Measurements from ENCODE around the gene SETBP1.

Gene SETBP1

DNA sequence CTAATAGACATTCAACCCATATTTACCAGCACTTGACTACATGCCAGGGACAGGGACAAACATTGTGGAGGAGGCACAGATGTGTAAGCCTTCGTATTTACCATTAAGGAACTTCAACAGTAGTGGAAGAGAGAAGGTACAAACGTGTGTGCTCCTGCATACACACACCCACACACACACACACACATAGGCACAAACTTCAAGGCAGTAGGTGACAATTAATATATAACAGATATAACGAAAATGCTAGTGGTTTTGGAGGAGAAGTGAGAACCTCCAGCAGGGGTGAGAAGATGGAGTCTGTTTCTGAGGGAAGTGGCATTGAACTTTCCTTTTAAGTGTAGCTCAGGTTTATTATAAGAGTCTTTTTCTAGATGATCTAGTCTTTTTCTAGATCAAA, 231.1 kb downstream of the SETBP1 start:
- Histone ChIP-seq H3K27ac (0 out of 2 replicates have a peak overlapping the region, but pooled peaks have one; percentile 16), H3K9me3 (no peaks in the 10 kb centered on the region), H3K27me3 (no peaks in the 10 kb centered on the region), H3K36me3 (no peaks in the 10 kb centered on the region), H3K9ac (no peak overlapping the region), H3K4me2 (peak overlapping the region; percentile 79), H4K20me1 (no peaks in the 10 kb centered on the region), H3K4me3 (no peak overlapping the region), H3K4me1 (peaks cover 68% of the 10 kb centered on the region)
- TF ChIP-seq Cebpa-rat (IDR thresholded peaks at IDR 0.05): no peak

DNA sequence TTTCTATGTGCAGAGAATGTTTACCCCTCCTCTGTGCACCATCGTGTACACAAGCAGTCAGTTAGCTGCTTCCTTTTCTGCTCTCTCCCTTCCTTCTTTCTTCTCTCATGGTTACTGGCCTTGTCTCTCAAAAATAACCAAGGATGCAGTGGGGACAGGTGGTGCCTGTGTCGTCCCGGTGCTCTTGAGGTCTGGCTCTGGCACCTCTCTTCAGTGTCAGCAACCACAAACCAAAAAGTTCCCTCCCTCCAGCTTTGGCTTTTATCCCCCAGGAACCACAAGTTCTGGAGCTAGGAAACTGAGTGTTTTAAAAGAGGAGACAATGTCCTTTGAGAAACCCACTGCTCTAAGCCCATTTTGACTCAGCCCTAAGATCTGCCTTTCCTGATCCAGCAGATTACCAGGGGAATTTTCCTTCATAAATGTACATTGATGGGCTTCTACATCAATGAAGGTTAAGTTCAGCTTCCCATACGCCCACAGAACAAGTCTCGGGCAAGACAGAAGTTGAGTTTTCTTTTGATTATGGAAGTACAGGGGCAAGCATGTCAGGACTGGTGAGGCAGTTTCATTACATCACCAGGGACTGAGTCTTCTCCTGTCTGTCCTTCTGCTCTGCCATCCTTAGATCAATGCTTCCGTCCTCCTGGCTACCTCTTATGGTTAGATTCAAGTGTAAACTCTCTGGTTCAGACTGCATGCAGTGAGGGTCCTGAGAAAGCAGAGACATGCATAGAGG, 232.2 kb downstream of the SETBP1 start:
- H3K9ac ChIP-seq: peak overlapping the region; percentile 48; the same call in 1 of the 2 replicates
- H3K4me3 ChIP-seq: no peak overlapping the region
- H3K27ac ChIP-seq: peak overlapping the region; percentile 61
- TF ChIP-seq Cebpa-rat (IDR thresholded peaks at IDR 0.05): no peak
- H3K36me3 ChIP-seq: no peaks in the 10 kb centered on the region
- H3K9me3 ChIP-seq: no peaks in the 10 kb centered on the region
- peaks cover 79% of the 10 kb centered on the region for H3K4me1 ChIP-seq
- peak overlapping the region; percentile 79 for H3K4me2 ChIP-seq
- no peaks in the 10 kb centered on the region for H4K20me1 ChIP-seq
- no peaks in the 10 kb centered on the region for H3K27me3 ChIP-seq

GRCh38 chr18:44914028-44914427, 233.3 kb downstream of the SETBP1 start:
- H3K27me3 ChIP-seq: no peaks in the 10 kb centered on the region
- peak overlapping the region; percentile 79; the same call in 1 of the 2 replicates for H3K4me2 ChIP-seq
- no peak for TF ChIP-seq Cebpa-rat (IDR thresholded peaks at IDR 0.05)
- peaks cover 77% of the 10 kb centered on the region for H3K4me1 ChIP-seq
- H3K9me3 ChIP-seq: 0 out of 2 replicates have a peak, but pooled peaks cover 1% of the 10 kb centered on the region
- no peak overlapping the region for H3K9ac ChIP-seq
- H3K27ac ChIP-seq: 0 out of 2 replicates have a peak overlapping the region, but pooled peaks have one; percentile 61
- H3K4me3 ChIP-seq: no peak overlapping the region
- no peaks in the 10 kb centered on the region for H4K20me1 ChIP-seq
- H3K36me3 ChIP-seq: no peaks in the 10 kb centered on the region

GRCh38 chr18:44915213-44915612, 234.5 kb downstream of the SETBP1 start:
- Histone ChIP-seq H4K20me1 (no peaks in the 10 kb centered on the region), H3K4me2 (no peak overlapping the region), H3K9me3 (0 out of 2 replicates have a peak, but pooled peaks cover 4% of the 10 kb centered on the region), H3K27ac (no peak overlapping the region), H3K4me1 (peaks cover 72% of the 10 kb centered on the region), H3K9ac (no peak overlapping the region), H3K27me3 (no peaks in the 10 kb centered on the region), H3K36me3 (no peaks in the 10 kb centered on the region), H3K4me3 (no peak overlapping the region)
- no peak for TF ChIP-seq Cebpa-rat (IDR thresholded peaks at IDR 0.05)

DNA sequence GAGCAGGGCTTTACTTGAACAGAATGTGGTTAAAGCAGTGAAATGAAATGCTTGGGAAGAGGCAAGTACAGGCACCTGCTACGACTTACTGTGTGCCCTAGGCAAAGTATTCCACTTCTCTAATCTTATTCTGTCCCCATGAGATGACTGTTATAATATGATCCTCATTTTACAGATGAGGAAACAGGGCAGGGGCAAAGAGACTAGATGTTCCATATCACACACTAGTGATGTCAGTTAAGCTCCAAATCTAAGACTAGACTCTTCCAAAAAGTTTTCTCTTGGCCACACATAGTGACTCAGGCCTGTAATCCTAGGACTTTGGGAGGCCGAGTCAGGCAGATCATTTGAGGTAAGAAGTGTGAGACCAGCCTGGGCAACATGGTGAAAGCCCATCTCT, 235.0 kb downstream of the SETBP1 start:
- no peak for TF ChIP-seq Cebpa-rat (IDR thresholded peaks at IDR 0.05)

GRCh38 chr18:44916429-44917207, 235.9 kb downstream of the SETBP1 start:
- no peak overlapping the region for H3K9ac ChIP-seq
- no peak overlapping the region for H3K4me3 ChIP-seq
- no peaks in the 10 kb centered on the region for H4K20me1 ChIP-seq
- peaks cover 14% of the 10 kb centered on the region; the same call in 1 of the 2 replicates for H3K9me3 ChIP-seq
- no peak overlapping the region for H3K27ac ChIP-seq
- H3K4me1 ChIP-seq: peaks cover 72% of the 10 kb centered on the region
- H3K36me3 ChIP-seq: no peaks in the 10 kb centered on the region
- no peaks in the 10 kb centered on the region for H3K27me3 ChIP-seq
- TF ChIP-seq Cebpa-rat (IDR thresholded peaks at IDR 0.05): no peak
- H3K4me2 ChIP-seq: 0 out of 2 replicates have a peak overlapping the region, but pooled peaks have one; percentile 16

More for the DNA sequence above, 235.0 kb downstream of the SETBP1 start:
- Histone ChIP-seq H3K4me1 (peaks cover 72% of the 10 kb centered on the region), H3K36me3 (no peaks in the 10 kb centered on the region), H4K20me1 (no peaks in the 10 kb centered on the region), H3K4me3 (no peak overlapping the region), H3K9me3 (peaks cover 6% of the 10 kb centered on the region; the same call in 1 of the 2 replicates), H3K4me2 (no peak overlapping the region), H3K27ac (no peak overlapping the region), H3K27me3 (no peaks in the 10 kb centered on the region), H3K9ac (no peak overlapping the region)

DNA sequence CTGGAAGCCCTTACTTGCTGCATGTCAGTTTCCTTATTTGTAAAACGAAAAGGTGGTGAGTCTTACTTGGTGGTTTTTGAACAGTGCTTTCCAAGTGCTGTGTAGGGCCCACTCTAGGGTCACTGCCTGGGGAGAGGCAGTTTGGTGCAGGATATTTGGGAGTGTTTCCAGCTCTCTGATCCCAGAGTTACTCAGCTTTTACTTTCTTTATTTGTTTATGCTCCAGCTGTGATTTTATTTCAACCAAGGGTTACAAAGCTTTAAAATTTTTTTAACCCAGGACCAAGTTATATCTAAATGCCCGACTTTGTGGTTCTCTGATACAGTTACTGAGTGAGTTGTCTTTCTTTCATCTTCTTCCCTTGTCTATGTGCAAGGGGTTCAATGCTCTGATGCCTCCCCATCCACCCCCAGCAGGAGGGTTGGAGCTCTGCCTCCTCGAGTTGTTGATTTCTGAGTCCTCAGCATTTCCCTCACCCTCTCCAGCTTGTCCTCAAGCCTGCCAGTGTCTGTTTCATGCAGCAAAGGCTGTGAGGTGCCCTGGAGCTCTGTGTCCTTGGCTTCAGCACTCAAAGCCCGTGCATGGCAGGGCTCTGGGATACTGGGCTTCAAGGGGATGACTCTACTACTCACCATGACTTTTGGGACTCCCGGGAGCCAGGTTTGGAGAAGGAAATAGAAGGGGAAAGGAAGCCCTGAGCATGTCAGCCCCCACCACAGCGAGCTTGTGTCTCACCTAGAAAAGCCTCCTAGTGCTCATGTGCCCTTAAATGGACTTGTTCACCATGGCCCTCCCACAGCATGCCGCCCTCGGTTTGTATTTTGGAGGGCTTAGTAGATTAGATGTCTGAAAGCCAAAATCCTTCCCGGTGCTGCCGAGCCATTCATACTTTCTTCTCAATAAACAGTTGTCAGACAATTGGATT, 236.8 kb downstream of the SETBP1 start:
- Histone ChIP-seq H3K4me3 (no peak overlapping the region), H3K9me3 (peaks cover 15% of the 10 kb centered on the region; the same call in 1 of the 2 replicates), H3K27me3 (no peaks in the 10 kb centered on the region), H3K36me3 (no peaks in the 10 kb centered on the region), H3K4me2 (peak overlapping the region; percentile 16), H3K27ac (peak overlapping the region; percentile 29; the same call in 1 of the 2 replicates), H3K4me1 (peaks cover 72% of the 10 kb centered on the region), H3K9ac (no peak overlapping the region), H4K20me1 (no peaks in the 10 kb centered on the region)
- no peak for TF ChIP-seq Cebpa-rat (IDR thresholded peaks at IDR 0.05)

GRCh38 chr18:44918142-44918476, 237.4 kb downstream of the SETBP1 start:
- H3K4me1 ChIP-seq: peaks cover 72% of the 10 kb centered on the region
- no peak overlapping the region for H3K9ac ChIP-seq
- no peak for TF ChIP-seq Cebpa-rat (IDR thresholded peaks at IDR 0.05)
- no peaks in the 10 kb centered on the region for H4K20me1 ChIP-seq
- no peak overlapping the region for H3K27ac ChIP-seq
- no peaks in the 10 kb centered on the region for H3K27me3 ChIP-seq
- H3K4me2 ChIP-seq: 0 out of 2 replicates have a peak overlapping the region, but pooled peaks have one; percentile 16
- no peaks in the 10 kb centered on the region for H3K36me3 ChIP-seq
- H3K9me3 ChIP-seq: peaks cover 15% of the 10 kb centered on the region; the same call in 1 of the 2 replicates
- no peak overlapping the region for H3K4me3 ChIP-seq

DNA sequence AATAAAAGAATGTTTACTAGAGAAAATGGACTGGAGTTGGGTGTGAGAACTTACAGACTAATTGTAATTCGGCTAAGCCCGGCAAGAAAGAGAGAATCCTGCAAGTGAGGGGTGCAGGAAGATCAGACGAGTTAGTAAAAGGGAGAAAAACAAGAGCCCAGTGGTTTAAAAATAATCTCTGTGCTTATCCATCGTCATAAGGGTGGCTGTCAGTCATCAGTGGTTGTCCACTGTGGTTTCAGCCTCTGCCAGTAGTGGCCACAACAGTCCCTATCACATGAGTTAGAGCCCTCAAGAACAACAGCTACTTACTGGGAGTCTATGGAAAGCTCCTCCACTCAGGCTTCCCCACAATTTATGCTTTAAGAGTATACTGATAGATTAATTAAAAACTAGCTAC, 239.8 kb downstream of the SETBP1 start:
- peaks cover 78% of the 10 kb centered on the region for H3K4me1 ChIP-seq

More for the DNA sequence above, 239.8 kb downstream of the SETBP1 start:
- no peak overlapping the region for H3K4me3 ChIP-seq
- H3K4me2 ChIP-seq: peak overlapping the region; percentile 57
- H3K27ac ChIP-seq: peak overlapping the region; percentile 55
- H4K20me1 ChIP-seq: no peaks in the 10 kb centered on the region
- no peaks in the 10 kb centered on the region for H3K27me3 ChIP-seq
- no peak overlapping the region for H3K9ac ChIP-seq
- no peak for TF ChIP-seq Cebpa-rat (IDR thresholded peaks at IDR 0.05)
- peaks cover 15% of the 10 kb centered on the region; the same call in 1 of the 2 replicates for H3K9me3 ChIP-seq
- H3K36me3 ChIP-seq: no peaks in the 10 kb centered on the region
